ENCODE data around the gene C4orf36.
"Not testable (repeated sequence)": the region's sequence is repeated elsewhere in the genome, so short reads cannot be mapped to it uniquely, and the experiment has no call there.

Gene C4orf36

GRCh38 chr4:86894455-86894854 is 2.2 kb upstream of the C4orf36 start:
- Mint-ChIP-seq H3K36me3 (no peaks in the 10 kb centered on the region), H3K4me1 (no peaks in the 10 kb centered on the region), H3K4me3 (no peak overlapping the region), H3K27ac (no peak overlapping the region), H3K9me3 (no peaks in the 10 kb centered on the region)
- ATAC-seq, result no peak
- DNase-seq (ENCODE audit: low spot score in 2 of 2), result no peak

GRCh38 chr4:86893136-86893535 is 914 bp upstream of the C4orf36 start:
- H3K4me1 Mint-ChIP-seq, result no peaks in the 10 kb centered on the region
- no peak for ATAC-seq
- no peak for DNase-seq (ENCODE audit: low spot score in 2 of 2)
- H3K36me3 Mint-ChIP-seq, result no peaks in the 10 kb centered on the region
- H3K9me3 Mint-ChIP-seq, result no peaks in the 10 kb centered on the region
- H3K4me3 Mint-ChIP-seq, result peak overlapping the region; percentile 63
- H3K27ac Mint-ChIP-seq, result no peak overlapping the region

GRCh38 chr4:86892636-86892960 is 376 bp upstream of the C4orf36 start:
- H3K4me3 Mint-ChIP-seq, result peak overlapping the region; percentile 63
- H3K4me1 Mint-ChIP-seq, result no peaks in the 10 kb centered on the region
- DNase-seq (ENCODE audit: low spot score in 2 of 2) (no peak), ATAC-seq (peak; percentile 27)
- H3K36me3 Mint-ChIP-seq, result no peaks in the 10 kb centered on the region
- H3K27ac Mint-ChIP-seq, result no peak overlapping the region
- H3K9me3 Mint-ChIP-seq, result no peaks in the 10 kb centered on the region

- Mint-ChIP-seq H3K4me3 (peak overlapping the region; percentile 63), H3K4me1 (no peaks in the 10 kb centered on the region), H3K36me3 (no peaks in the 10 kb centered on the region), H3K9me3 (no peaks in the 10 kb centered on the region), H3K27ac (no peak overlapping the region)
- DNase-seq (ENCODE audit: low spot score in 2 of 2) (no peak), ATAC-seq (no peak)
Measured at GRCh38 chr4:86890790-86891189, 1.4 kb downstream of the C4orf36 start.

GRCh38 chr4:86879641-86880040 is 12.6 kb downstream of the C4orf36 start:
- ATAC-seq (no peak), DNase-seq (ENCODE audit: low spot score in 2 of 2) (no peak)
- Mint-ChIP-seq H3K9me3 (peaks cover 12% of the 10 kb centered on the region), H3K36me3 (no peaks in the 10 kb centered on the region), H3K27ac (no peak overlapping the region), H3K4me1 (no peaks in the 10 kb centered on the region), H3K4me3 (no peak overlapping the region)

DNA sequence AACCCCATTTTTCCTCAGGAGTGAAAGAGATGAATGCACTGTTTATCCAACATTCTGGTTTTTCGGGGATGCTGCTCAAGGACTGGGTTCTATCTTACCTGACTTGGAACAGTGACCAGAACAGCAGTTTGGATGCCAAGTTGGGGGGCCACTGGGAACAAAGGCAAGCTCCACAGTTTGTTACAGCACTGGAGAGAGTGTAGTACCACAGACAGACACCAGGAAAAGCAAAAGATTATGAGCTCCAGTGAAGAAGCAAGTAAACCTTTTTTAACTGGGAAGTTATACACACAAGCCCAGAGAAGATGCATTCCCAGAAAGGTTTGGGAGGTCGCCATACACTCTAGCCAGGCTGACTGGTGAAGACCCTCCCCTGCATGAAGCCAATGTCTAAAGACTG is 13.6 kb downstream of the C4orf36 start:
- DNase-seq (ENCODE audit: low spot score in 2 of 2), result no peak
- H3K36me3 Mint-ChIP-seq, result no peaks in the 10 kb centered on the region
- no peak overlapping the region for H3K27ac Mint-ChIP-seq
- peaks cover 12% of the 10 kb centered on the region for H3K9me3 Mint-ChIP-seq
- no peak overlapping the region for H3K4me3 Mint-ChIP-seq
- ATAC-seq, result no peak
- H3K4me1 Mint-ChIP-seq, result no peaks in the 10 kb centered on the region

GRCh38 chr4:86876894-86877685 is 15.1 kb downstream of the C4orf36 start:
- H3K9me3 Mint-ChIP-seq, result peaks cover 12% of the 10 kb centered on the region
- no peak overlapping the region for H3K4me3 Mint-ChIP-seq
- no peak overlapping the region for H3K27ac Mint-ChIP-seq
- DNase-seq (ENCODE audit: low spot score in 2 of 2) (no peak), ATAC-seq (no peak)
- no peaks in the 10 kb centered on the region for H3K36me3 Mint-ChIP-seq
- H3K4me1 Mint-ChIP-seq, result no peaks in the 10 kb centered on the region

DNA sequence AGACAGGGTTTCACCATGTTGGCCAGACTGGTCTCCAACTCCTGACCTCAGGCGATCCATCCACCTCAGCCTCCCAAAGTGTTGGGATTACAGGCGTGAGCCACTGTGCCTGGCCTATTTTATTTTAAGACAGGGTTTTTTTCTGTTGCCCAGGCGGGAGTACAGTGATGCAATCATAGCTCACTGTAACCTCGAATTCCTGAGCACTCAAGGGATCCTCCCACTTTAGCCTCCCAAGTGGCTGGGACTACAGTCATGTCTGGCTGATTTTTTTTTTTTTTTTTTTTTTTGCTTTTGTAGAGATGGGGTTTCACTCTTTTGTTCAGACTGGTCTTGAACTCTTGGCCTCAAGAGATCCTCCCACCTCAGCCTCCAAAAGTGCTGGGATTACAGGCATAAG is 16.8 kb downstream of the C4orf36 start:
- H3K27ac Mint-ChIP-seq; DNase-seq (ENCODE audit: low spot score in 2 of 2); H3K36me3 Mint-ChIP-seq; ATAC-seq; H3K4me1 Mint-ChIP-seq; H3K4me3 Mint-ChIP-seq: not testable (repeated sequence)
- H3K9me3 Mint-ChIP-seq, result peaks cover 12% of the 10 kb centered on the region

DNA sequence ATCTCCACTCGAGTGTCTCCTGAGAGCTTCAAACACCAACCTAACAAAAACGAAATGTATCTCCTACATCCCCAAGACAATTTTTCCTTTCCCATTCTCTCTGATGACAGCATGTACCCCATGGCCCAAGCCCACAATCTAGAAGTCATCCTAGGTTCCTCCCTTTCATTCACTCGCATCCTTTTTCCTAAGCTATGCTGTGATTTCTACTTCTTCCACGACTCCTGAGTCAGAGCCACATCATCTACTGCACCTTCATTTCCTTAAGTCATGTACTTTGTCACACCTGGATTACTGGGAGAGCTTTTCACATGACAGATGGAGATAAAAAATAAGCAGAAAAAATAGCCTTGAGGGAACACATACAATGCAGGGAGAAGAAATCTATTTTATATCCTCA is 20.1 kb downstream of the C4orf36 start:
- Mint-ChIP-seq H3K4me1 (no peaks in the 10 kb centered on the region), H3K36me3 (no peaks in the 10 kb centered on the region), H3K9me3 (no peaks in the 10 kb centered on the region), H3K27ac (no peak overlapping the region), H3K4me3 (no peak overlapping the region)
- ATAC-seq (no peak), DNase-seq (ENCODE audit: low spot score in 2 of 2) (no peak)

- H3K9me3 Mint-ChIP-seq, result no peaks in the 10 kb centered on the region
- no peak overlapping the region for H3K4me3 Mint-ChIP-seq
- H3K36me3 Mint-ChIP-seq, result no peaks in the 10 kb centered on the region
- DNase-seq (ENCODE audit: low spot score in 2 of 2) (no peak), ATAC-seq (no peak)
- H3K27ac Mint-ChIP-seq, result no peak overlapping the region
- H3K4me1 Mint-ChIP-seq, result no peaks in the 10 kb centered on the region
Measured at GRCh38 chr4:86870442-86871069, 21.7 kb downstream of the C4orf36 start.

DNA sequence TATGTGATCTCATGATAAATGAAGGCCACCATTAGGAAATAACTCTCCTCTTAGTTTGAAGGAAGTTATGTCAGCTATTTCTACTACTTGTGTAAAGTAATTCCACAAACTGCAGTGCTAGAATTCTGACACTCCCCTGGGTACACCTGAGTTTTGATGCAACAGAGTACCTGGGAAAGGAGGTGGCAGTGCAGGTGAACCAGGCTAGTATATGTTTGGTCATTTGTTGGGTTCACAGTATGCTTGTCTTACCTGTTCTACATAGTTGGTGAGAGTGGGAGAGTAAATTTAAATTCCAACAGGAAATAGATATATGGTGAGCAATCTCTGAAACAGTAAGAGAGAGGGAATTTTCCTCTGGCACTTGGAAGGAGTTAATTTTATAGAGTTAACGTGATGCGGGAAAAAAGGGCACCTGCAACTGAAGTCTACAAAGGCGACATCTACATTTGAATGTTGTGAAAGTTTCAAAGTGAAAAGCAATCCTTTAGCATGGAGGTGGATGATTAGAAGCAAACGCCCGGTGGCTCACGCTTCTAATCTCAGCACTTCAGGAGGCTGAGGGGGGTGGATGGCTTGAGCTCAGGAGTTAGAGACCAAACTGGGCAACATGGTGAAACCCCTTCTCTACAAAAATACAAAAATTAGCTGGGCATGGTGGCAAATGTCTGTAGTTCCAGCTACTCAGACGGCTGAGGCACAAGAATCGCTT is 34.7 kb downstream of the C4orf36 start:
- Mint-ChIP-seq H3K27ac (no peak overlapping the region), H3K9me3 (no peaks in the 10 kb centered on the region), H3K4me1 (no peaks in the 10 kb centered on the region), H3K4me3 (no peak overlapping the region), H3K36me3 (no peaks in the 10 kb centered on the region)
- ATAC-seq, result no peak
- no peak for DNase-seq (ENCODE audit: low spot score in 2 of 2)

GRCh38 chr4:86856896-86857295 is 35.3 kb downstream of the C4orf36 start:
- no peak for ATAC-seq
- H3K9me3 Mint-ChIP-seq, result no peaks in the 10 kb centered on the region

GRCh38 chr4:86855572-86855971 is 36.6 kb downstream of the C4orf36 start:
- no peak overlapping the region for H3K4me3 Mint-ChIP-seq
- no peak for ATAC-seq
- no peaks in the 10 kb centered on the region for H3K9me3 Mint-ChIP-seq
- H3K4me1 Mint-ChIP-seq, result no peaks in the 10 kb centered on the region
- DNase-seq (ENCODE audit: low spot score in 2 of 2), result no peak
- no peaks in the 10 kb centered on the region for H3K36me3 Mint-ChIP-seq
- no peak overlapping the region for H3K27ac Mint-ChIP-seq

More at GRCh38 chr4:86856896-86857295, 35.3 kb downstream of the C4orf36 start:
- H3K36me3 Mint-ChIP-seq, result no peaks in the 10 kb centered on the region
- DNase-seq (ENCODE audit: low spot score in 2 of 2), result no peak
- H3K4me3 Mint-ChIP-seq, result no peak overlapping the region
- H3K27ac Mint-ChIP-seq, result no peak overlapping the region
- no peaks in the 10 kb centered on the region for H3K4me1 Mint-ChIP-seq

DNA sequence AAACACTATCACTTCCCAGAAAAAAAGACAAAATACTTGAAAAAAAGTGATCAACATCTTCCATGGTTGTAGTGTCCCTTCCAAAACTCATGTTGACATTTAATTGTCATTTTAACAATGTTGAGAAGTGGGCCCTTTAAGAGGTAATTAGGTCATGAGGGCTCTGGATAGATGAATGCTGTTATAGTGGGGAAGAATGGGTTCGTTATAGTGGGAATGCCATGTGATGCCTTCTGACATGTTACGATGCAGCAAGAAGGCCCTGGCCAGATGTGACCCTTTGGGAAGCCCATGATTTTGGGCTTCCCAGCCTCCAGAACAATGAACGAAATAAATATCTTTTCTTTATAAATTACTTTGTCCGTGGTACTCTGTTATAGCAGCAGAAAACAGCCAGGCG is 39.0 kb downstream of the C4orf36 start:
- no peak for DNase-seq (ENCODE audit: low spot score in 2 of 2)
- Mint-ChIP-seq H3K36me3 (no peaks in the 10 kb centered on the region), H3K9me3 (no peaks in the 10 kb centered on the region), H3K4me1 (no peaks in the 10 kb centered on the region), H3K27ac (no peak overlapping the region), H3K4me3 (no peak overlapping the region)
- ATAC-seq, result no peak

DNA sequence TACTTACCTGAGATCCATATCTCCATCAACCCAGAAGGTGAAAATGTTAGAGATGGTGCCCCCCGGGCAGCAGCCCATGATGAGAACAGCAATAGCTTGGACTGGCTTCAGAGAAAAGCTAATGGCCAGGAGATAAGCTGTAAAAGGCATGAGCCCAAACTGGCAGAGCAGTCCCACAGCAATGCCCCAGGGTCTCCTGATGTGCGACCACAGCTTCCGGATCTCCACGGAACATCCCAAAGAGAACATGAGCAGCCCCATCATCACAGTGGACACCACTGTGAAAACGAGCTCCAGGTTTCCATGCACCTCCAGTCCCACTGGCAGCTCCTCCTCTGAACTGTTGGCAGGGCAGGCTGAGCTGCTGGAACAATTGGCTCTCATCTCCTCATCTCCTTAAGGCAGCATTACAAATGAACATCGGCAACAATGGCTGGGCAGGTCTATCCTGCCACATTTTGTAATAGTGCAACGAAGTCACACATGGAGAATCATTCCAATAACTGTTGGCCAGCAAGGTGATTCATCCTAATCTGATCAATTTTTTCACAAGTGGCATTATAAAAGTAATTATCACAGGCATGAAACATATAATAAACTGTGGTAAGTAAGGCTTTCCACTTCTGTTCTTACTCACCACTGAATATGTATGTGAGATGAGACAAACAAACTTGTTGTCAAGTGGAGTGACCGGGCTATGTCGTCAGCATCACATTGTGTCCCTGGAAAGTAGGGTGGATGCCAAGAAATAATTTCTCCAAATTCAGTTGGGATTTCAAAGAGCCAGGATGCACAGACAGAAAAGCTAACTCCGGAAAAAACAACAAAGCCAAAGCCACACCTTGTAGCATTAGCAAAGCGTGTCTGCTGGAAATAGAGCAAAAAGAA is 43.2 kb downstream of the C4orf36 start, which contains the start of gene SLC10A6:
SLC10A6 (minus strand) TSS at position 653 of the 888 bp plus-strand sequence; CDS start at position 384, 269 bp downstream.
- Mint-ChIP-seq H3K36me3 (no peaks in the 10 kb centered on the region), H3K4me3 (no peak within 1 kb of the TSS), H3K27ac (no peak within 1 kb of the TSS), H3K9me3 (no peaks in the 10 kb centered on the region), H3K4me1 (no peaks in the 10 kb centered on the region)
- no peak for DNase-seq (ENCODE audit: low spot score in 2 of 2)
- ATAC-seq, result no peak

Data from stimulated activated effector memory CD8-positive, alpha-beta T cell treated with anti-CD3 and anti-CD28 coated beads, Interleukin-12 subunit alpha, Interleukin-12 subunit beta, amount 100 ng/mL, for 72 hours (primary cell).